Colon (tissue), 2 donors: ENCODE data around the gene TYRO3.
"Not testable (repeated sequence)": the region's sequence is repeated elsewhere in the genome, so short reads cannot be mapped to it uniquely, and the experiment has no call there.

Experiments used
- FAIRE-seq: peaks from 2 replicates; lab custom pipeline; 2012; peaks lifted over from hg19 to GRCh38; lab: Jason Lieb, UNC
- donor health status: control.
- donor health status: control.

The TYRO3 gene

GRCh38 chr15:41554343-41554742 lies 4.7 kb upstream of the TYRO3 start:
- no peak for FAIRE-seq

DNA sequence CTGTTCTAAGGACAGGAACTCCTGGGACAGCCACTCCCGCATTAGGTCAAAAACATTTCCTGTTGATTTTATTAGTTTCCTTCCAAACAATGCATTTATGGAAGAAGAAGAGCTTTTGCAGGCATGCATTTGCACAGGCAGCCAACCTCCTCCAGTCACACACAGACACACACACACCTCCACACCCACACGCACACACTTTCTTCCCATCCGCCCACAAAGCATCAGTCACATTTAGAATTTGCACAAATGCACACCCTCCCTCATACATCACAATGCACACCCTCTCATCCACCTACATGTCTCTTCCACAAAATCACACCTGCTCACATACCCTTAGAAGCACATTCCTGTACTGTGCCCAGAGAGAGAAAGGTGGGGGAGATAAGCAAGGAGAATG lies 4.1 kb upstream of the TYRO3 start:
- no peak for FAIRE-seq

GRCh38 chr15:41556677-41557076 lies 2.3 kb upstream of the TYRO3 start:
- FAIRE-seq = no peak

DNA sequence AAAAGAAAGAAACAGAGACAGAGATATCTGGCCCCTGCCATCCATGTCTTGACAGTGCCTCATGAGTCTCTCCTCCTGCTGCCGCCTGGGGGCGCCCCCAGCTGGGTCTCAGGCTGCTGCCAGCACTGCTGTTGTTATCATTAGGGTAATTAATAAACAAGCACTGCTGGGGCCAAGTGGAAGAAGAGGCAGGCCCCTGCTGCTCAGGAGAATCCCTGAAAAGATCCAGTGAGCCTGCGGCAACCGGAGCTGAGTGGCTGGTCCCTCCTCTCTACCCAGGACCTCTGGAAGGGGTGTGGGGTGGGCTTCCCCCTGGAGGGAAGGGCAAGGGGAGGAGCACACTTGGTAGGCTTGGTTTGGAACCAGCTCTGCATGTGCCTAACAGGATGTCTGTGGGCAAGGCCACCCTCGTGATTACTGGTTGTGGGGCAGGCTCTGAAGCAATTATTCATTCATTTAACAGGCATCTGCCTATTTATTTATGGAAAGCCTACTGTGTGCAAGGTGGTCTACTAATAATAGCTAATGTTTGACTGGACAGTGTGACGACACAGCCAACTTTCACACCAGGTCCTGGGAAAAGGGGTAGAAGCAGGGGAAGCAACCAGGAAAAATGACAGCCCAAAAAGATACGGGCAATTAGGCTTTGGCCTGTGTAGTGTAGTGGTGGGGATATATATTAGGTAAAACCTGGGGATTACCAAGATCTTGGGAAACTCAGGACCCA lies 1.2 kb upstream of the TYRO3 start:
- FAIRE-seq = no peak

GRCh38 chr15:41559239-41559782 lies 299 bp downstream of the TYRO3 start:
- no peak for FAIRE-seq

DNA sequence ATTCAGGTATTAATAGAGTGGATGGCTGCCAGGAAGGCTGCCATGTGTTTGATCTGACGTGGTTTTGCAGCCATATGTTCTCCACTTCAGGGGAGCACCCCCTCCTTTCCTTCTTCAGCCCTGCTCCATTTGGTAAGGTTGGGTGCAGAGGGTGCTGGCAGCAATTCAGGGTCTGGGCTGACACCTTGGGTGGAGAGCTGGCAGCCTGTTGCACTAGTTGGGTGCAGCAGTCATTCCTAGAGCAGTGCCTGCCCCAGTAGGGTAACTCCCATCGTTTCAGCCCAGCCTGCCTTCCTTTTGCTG lies 1.5 kb downstream of the TYRO3 start:
- FAIRE-seq = no peak

GRCh38 chr15:41561104-41561776 lies 2.2 kb downstream of the TYRO3 start:
- no peak for FAIRE-seq

DNA sequence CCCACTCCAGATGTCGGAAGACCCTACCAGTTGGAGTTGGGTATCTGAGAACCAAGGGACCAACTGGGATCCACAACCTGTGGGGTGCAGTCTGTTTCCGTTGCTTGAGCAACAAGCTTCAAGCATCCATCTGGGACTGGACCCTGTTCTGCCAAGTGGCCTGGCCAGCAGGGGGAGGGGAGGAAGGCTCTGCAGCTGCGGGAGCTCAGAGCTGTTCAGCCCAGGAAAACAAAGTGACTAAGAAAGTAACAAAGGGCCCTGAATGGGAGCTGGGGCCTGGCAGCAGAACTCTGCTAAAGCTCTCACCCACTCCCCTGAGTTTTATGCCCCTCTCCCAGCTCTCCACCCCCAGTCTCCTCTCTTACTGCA lies 2.7 kb downstream of the TYRO3 start:
- no peak for FAIRE-seq

DNA sequence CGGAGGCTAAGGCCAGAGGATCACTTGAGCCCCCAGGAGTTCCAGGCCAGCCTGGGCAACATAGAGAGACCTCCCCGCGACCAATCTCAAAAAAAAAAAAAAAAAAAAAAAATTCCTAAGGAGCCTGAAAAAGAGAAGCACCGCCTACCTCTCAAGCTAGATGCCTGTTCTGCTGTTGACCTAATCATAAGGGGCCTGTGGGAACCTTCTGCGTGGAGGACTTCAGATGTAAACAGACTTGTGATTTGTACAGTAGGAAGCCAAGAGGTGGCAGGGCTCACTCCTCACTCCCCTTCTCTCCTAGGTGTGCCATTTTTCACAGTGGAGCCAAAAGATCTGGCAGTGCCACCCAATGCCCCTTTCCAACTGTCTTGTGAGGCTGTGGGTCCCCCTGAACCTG lies 3.2 kb downstream of the TYRO3 start:
- no peak for FAIRE-seq

- FAIRE-seq = no peak
Observed at GRCh38 chr15:41562784-41563198, 3.8 kb downstream of the TYRO3 start.

DNA sequence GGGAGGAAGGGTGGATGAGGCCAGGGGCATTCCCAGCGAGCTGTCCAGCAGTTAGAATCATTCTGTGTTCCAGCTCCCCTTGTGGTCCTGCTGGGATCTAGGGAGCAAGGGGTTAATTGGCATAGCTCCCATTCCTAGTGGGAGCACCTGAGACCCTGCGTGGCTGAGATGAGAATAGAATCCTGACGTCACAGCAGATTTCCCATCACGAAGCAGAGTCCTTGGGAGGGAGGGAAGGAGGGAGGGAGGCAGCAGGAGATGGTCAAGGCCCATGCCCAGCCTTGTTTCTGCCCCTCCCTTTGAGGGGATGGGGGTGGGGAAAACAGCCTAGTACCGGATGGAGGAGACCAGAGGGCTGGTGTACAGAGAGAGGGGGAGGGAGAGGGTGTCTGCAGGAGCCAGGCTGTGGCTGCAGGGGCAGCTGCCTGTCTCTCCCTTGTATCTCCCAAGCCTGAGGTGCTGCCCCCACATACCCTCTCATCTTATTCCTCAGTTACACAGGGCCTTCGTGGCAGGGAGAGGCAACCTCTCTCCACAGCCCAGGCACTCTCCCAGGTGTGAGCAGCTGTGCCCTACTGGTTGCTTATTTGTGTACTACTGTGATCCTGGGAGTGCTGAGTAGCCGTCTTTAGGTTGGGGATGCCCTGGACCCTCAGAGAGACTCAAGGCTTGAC lies 5.4 kb downstream of the TYRO3 start:
- FAIRE-seq = no peak

DNA sequence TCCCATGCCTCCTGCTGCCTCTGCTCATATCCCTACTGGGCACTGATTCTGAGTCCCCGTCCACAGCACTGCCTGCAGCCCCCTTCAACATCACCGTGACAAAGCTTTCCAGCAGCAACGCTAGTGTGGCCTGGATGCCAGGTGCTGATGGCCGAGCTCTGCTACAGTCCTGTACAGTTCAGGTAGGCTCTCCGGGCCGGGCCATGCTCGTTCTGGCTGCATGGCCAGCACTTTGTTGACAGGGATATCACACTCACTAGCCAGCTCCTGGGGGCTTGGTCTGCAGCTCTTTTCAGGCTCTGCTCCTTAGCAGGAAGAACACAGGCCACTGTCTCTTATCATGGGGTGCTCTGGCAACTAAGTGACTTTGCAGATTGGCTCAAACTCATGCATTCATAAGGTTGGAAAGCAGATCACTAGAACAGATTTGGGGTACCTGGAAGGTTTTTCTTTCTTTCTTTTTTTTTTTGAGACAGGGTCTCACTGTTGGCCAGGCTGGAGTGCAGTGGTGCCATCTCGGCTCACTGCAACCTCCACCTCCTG lies 6.0 kb downstream of the TYRO3 start:
- no peak for FAIRE-seq

GRCh38 chr15:41565702-41566101 lies 6.7 kb downstream of the TYRO3 start:
- no peak for FAIRE-seq

DNA sequence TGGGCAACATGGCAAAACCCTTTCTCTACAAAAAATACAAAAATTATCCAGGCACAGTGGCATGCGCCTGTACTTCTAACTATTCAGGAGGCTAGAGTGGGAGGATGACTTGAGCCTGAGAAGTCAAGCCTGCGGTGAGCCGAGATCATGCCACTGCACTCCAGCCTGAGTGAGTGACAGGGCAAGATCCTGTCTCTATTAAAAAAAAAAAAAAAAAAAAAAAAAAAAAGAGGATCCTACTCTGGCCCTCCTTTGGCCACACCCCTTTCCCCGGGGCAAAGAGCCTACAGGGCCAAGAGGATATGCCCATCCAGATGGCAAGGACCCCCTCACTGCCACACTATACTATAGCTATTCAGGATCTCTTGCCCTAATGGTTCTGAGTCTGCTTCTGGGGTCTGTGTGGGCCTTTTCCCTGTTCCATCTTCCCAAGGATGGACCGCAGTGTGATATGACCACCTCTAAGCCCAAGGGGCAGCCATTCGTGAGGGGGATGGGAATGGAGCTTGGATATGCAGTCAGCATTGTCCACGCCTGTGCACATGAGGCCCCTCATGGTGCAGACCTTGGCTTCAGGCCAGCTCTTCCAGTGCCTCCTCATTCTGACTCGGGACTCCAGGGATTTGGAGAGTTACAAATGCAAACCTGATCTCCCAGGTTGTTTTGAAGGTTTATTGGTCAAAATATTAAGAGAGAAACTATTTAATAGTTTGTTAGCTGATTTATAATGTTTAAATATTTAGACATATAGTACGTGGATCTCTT lies 7.3 kb downstream of the TYRO3 start:
- FAIRE-seq = no peak

GRCh38 chr15:41567261-41567660 lies 8.2 kb downstream of the TYRO3 start:
- no peak for FAIRE-seq

DNA sequence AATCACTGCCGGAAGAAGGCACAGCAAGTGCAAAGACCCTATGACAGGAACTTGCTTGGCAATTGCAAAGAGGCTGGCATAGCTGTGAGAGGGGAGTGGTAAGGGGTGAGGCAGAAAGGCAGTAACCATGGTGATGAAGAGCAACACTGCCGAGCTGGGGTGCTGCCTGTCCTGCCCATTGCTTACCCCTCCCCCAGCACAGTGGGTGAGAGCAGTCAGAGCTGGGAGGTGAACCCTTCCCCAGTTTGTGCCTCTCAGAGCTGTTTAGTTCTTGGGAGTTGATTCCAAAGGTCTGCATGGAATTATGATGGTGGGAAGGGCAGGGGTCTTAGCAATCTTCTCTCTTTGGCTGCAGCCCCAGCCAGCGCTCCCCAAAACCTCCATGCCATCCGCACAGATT lies 8.8 kb downstream of the TYRO3 start:
- FAIRE-seq = no peak

DNA sequence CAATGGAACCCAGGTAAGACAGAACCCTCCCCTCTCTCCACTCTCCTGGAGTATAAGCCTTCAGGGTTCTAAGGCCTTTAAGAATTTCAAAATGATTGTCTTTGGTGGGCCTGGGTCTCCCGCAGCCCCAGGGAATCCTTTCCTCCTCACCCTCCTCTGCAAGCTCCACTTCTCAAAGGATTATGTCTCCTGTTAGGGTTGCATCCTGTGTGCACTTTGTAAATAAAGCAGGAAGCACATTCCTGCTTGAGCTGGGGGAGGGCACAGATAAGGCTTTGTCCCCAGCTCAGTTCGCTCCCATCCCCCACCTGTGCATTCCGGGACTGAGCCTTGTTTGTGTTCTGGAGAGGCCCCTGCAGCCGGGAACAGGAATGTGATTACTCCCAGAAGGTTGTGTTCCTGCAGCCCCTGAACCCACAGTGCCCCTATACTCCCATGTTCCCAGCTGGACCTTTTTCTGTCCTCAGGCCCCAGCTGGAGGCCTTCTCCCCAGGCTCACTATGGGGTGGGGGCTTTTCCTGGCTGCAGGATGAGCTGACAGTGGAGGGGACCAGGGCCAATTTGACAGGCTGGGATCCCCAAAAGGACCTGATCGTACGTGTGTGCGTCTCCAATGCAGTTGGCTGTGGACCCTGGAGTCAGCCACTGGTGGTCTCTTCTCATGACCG lies 9.5 kb downstream of the TYRO3 start:
- no peak for FAIRE-seq

- not testable (repeated sequence) for FAIRE-seq
Observed at GRCh38 chr15:41569232-41569631, 10.2 kb downstream of the TYRO3 start.

DNA sequence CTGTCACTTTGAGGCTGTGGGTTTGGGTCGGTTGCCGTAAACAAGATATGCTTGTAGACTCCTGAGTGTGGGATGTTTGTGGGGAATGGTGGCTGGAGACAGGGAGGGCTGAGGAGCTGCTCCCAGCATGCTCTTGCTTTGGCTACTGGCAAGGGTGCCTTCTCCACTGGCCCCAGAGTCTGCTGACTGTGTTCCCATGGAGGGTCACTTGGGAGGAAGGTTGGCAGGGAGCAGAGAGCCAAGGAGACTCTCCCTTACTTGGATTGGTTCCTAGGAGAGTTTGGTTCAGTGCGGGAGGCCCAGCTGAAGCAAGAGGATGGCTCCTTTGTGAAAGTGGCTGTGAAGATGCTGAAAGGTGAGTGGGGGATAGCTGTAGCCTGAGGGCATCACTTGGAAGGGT lies 11.8 kb downstream of the TYRO3 start:
- FAIRE-seq = no peak

DNA sequence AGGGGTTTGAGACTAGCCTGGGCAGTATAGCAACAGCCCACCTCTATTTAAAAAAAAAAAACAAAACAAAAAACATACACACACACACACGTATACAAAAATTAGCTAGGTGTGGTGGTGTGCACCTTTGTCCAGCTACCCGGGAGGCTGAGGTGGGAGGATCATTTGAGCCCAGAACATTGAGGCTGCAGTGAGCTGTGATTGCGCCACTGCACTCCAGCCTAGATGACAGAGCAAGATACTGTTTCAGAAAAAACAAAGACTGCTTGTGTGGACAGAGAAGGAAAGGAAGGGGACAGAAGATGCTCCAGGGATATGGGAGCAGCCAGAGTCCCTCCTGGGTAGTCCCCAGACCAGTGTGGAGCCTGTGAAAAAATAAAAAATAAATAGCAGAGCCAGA lies 12.9 kb downstream of the TYRO3 start:
- no peak for FAIRE-seq

GRCh38 chr15:41572866-41573265 lies 13.9 kb downstream of the TYRO3 start:
- FAIRE-seq = no peak

- no peak for FAIRE-seq
Observed at GRCh38 chr15:41573396-41573795, 14.4 kb downstream of the TYRO3 start.
